B cell (primary cell): ENCODE data around the gene STAT1.

Experiments used
- EZH2 ChIP-seq: IDR thresholded peaks from 2 replicates; pipeline ENCODE4 v1.6.1; 2012; ENCODE audit warnings: borderline replicate concordance, low read depth, mild to moderate bottlenecking, moderate library complexity, low read length; ENCODE audit not compliant: insufficient read depth, poor library complexity, severe bottlenecking
- TF ChIP-seq, protein P1 (sequence below): fragments of 200-600 bp; IDR thresholded peaks from one replicate; pipeline ENCODE4 v1.8.0; 2022; ENCODE audit warnings: antibody characterized with exemption, mild to moderate bottlenecking

DNA sequence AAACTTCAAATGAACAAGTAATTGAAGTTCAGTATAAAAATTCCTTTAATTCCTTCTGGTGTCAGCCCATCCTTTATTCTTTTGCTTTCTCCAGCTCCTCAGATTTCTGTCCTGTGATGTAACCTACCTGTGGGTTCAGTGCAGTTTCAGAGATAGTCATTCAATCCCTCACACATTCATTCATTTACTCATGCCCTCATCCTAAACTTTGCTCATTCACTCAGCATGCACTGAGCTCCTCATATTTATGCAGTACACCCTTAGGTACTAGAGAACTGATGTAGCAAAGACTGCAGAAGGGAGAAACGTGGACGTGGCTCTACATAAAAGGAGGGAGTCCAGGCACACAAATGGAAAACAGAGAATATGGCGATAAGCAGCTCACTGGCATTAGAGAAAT, 45.3 kb upstream of the STAT1 start:
- TF ChIP-seq, protein P1, sequence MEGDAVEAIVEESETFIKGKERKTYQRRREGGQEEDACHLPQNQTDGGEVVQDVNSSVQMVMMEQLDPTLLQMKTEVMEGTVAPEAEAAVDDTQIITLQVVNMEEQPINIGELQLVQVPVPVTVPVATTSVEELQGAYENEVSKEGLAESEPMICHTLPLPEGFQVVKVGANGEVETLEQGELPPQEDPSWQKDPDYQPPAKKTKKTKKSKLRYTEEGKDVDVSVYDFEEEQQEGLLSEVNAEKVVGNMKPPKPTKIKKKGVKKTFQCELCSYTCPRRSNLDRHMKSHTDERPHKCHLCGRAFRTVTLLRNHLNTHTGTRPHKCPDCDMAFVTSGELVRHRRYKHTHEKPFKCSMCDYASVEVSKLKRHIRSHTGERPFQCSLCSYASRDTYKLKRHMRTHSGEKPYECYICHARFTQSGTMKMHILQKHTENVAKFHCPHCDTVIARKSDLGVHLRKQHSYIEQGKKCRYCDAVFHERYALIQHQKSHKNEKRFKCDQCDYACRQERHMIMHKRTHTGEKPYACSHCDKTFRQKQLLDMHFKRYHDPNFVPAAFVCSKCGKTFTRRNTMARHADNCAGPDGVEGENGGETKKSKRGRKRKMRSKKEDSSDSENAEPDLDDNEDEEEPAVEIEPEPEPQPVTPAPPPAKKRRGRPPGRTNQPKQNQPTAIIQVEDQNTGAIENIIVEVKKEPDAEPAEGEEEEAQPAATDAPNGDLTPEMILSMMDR: no peak
- TF ChIP-seq EZH2: no peak
